HUES6 (cell line): ENCODE data around the gene DGKQ.
A peak's percentile ranks its signal among the peaks of the same experiment; 100 is the strongest.

Experiments used
- H3K27ac ChIP-seq: 2 replicates; pipeline ENCODE4 v1.7.0; 2013; ENCODE audit warnings: low read depth, mild to moderate bottlenecking, low read length, inconsistent platforms
- H3K27me3 ChIP-seq: 2 replicates; pipeline ENCODE4 v1.6.1; 2013; ENCODE audit warnings: low read length; ENCODE audit not compliant: control insufficient read depth, insufficient read depth
- H3K36me3 ChIP-seq: 2 replicates; pipeline ENCODE4 v1.6.1; 2013; ENCODE audit warnings: low read length; ENCODE audit not compliant: control insufficient read depth, insufficient read depth
- H3K4me1 ChIP-seq: 2 replicates; pipeline ENCODE4 v1.6.1; 2013; ENCODE audit warnings: low read length; ENCODE audit not compliant: control insufficient read depth, insufficient read depth
- H3K4me3 ChIP-seq: 2 replicates; pipeline ENCODE4 v1.5.1; 2013; ENCODE audit warnings: low read depth, low read length
- H3K9ac ChIP-seq: one replicate; pipeline ENCODE4 v1.6.1; 2013; ENCODE audit warnings: mild to moderate bottlenecking, low read length
- H3K9me3 ChIP-seq: 2 replicates; pipeline ENCODE4 v1.6.1; 2013; ENCODE audit warnings: low read depth, low read length; ENCODE audit not compliant: control insufficient read depth, insufficient read depth

Gene DGKQ

DNA sequence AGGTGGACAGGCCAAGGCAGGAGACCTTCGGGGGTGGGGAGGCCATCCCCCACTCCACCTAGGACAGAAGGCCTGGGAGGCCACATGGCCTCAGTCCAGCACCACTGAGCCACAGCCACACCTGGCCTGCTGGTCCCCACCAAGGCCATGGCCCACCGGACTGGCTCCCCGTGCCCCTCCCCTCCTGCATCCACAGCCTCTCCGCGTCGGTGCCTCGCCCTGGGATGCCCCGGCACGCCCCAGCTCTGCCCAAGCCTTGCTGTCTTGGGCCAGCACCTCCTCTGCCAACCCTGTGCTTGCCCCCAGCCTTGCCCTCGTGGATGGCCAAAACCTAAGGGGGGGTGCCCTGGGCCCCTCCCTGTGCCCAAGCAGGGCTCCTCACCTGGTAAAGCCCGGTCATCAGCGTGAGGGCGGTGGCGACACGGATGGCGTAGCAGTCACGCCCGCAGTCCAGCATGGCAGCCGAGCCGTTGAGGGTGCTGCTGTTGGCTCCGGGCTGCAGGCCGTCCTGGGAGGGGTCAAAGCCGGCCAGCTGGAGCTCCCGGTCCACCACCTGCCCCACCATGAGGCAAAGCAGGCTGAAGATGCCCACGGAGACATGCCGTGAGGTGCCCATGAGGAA is 17.5 kb upstream of the DGKQ start:
- H3K27ac ChIP-seq, result no peak overlapping the region
- peaks cover 34% of the 10 kb centered on the region for H3K27me3 ChIP-seq
- no peak overlapping the region for H3K4me3 ChIP-seq
- peaks cover 3% of the 10 kb centered on the region; the same call in 1 of the 2 replicates for H3K4me1 ChIP-seq
- no peak overlapping the region for H3K9ac ChIP-seq
- H3K9me3 ChIP-seq, result no peaks in the 10 kb centered on the region
- H3K36me3 ChIP-seq, result no peaks in the 10 kb centered on the region

DNA sequence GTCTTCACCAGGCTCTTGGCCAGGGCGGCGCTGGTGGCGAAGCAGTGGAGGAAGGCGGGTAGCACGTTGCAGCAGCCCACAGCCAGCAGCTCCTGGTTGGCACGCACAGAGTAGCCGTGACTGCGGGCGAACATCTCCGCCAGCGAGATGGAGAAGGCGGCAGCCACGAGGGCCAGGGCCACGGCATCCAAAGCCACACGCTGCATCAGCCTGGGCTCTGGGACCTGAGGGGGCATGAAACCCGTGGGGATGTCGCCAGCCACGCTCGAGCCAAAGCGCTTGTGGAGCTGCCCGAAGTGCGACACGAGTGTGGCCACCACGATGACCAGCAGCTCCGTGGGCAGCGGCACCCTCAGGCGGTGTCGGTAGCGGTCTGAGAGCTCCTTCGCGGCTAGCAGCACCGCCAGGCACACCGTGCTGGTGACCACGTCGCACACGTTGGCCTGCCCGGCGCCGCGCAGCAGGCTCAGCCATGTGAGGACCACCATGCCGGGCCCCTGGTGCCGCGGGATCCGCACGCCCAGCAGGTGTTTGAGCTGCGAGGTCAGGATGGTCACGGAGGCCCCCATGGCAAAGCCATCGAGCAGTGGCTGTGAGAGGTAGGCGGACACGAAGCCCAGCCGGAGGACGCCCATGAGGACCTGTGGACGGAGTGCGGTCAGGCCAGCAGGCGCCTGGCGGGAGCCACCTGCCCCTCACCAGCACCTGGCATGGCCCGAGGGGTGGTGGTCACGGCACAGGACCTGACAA is 16.5 kb upstream of the DGKQ start:
- H3K9ac ChIP-seq, result no peak overlapping the region
- peaks cover 36% of the 10 kb centered on the region for H3K27me3 ChIP-seq

DNA sequence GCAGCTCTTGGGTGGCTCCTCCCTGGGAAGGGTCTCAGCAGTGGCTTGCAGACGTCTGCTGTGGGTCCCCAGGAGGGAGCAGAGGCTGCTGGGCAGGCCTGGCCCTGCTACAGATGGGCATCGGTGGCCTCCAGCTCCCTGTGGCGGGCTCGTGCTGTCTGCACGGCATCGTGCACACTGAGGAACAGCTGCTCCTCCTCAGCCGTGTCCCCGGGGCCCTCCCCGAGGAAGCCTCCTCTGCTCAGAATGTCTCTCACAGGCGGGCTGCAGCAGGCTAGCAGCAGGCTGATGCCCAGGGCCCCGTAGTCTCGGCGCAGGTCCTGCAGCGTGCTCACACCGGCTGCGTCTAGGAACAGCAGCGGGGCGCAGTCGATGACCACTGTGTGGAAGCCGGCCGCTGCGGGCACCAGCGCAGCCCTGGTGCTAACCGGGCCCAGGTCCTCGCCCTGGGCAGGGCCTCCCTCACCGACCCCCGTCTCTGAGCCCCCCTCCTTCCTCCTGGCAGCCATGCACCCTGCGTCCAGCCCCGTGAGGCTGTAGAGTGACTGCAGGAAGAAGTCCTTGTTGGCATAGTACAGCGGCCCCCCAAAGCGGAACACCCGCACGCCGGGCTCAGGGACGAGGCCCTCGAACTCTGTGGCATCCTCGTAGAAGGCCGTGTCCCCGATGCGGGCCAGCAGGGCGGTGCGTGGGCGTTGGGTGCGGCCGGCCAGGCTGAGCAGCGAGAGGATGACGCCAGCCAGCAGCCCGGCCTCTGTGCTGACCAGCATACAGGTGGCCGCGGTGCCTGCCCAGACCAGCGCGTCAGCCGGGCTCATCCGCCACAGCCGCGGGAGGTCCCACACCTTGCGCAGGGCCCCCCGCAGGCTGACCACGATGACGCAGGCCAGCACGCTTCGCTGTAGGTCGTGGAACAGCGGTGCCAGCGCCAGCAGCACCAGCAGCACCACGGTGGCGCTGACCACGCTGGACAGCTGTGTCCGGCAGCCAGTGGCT is 15.7 kb upstream of the DGKQ start:
- no peaks in the 10 kb centered on the region for H3K36me3 ChIP-seq
- peaks cover 42% of the 10 kb centered on the region for H3K27me3 ChIP-seq
- no peak overlapping the region for H3K9ac ChIP-seq
- H3K4me3 ChIP-seq, result no peak overlapping the region
- H3K4me1 ChIP-seq, result peaks cover 14% of the 10 kb centered on the region; the same call in 1 of the 2 replicates
- no peak overlapping the region for H3K27ac ChIP-seq
- no peaks in the 10 kb centered on the region for H3K9me3 ChIP-seq

More for the DNA sequence above, 16.5 kb upstream of the DGKQ start:
- H3K9me3 ChIP-seq, result no peaks in the 10 kb centered on the region
- H3K27ac ChIP-seq, result no peak overlapping the region
- no peak overlapping the region for H3K4me3 ChIP-seq
- H3K36me3 ChIP-seq, result no peaks in the 10 kb centered on the region
- peaks cover 12% of the 10 kb centered on the region; the same call in 1 of the 2 replicates for H3K4me1 ChIP-seq

DNA sequence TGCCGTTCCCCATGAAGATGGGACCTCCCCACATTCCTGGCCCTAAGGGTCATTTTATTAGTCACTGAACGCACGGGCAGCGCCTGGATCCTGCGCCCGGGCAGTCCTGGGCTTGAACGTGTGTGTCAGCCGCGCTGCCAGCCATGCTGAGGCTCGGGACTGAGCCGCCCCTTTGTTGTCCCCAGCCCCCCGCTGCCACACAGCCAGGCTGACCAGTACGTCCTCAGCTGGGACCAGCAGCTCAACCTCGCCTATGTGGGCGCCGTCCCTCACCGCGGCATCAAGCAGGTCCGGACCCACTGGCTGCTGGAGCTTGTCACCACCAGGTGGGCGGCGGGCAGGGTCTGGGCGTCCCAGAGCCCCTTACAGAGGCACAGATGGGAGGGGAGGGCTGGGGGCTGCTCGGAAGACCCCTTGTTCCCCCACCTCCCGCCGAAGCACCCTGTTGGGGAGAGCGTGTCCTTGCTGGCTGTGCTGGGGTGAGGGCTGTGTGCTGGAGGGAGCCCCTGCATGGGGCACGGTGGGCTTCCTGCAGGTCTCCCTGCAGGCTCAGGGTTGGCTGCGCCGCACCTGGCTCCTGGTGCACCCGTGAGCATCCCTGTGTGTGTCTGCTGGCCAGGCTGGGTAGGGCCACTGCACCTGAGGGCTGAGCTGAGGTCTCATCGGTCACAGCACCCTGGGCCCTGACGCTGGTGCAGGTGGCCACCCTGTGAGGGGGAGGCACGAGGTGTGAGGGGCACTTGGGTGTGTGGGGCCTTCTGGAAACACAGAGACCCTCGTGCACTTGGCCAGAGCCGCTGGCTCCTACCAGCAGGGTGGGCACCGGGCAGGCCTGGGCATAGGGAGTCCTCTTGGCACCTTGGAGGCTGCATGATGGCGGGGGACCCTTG is 14.5 kb upstream of the DGKQ start:
- peak overlapping the region; percentile 65 for H3K4me3 ChIP-seq
- H3K4me1 ChIP-seq, result peaks cover 11% of the 10 kb centered on the region; the same call in 1 of the 2 replicates
- no peaks in the 10 kb centered on the region for H3K36me3 ChIP-seq
- H3K9me3 ChIP-seq, result no peaks in the 10 kb centered on the region
- peaks cover 40% of the 10 kb centered on the region for H3K27me3 ChIP-seq
- H3K27ac ChIP-seq, result no peak overlapping the region
- no peak overlapping the region for H3K9ac ChIP-seq

DNA sequence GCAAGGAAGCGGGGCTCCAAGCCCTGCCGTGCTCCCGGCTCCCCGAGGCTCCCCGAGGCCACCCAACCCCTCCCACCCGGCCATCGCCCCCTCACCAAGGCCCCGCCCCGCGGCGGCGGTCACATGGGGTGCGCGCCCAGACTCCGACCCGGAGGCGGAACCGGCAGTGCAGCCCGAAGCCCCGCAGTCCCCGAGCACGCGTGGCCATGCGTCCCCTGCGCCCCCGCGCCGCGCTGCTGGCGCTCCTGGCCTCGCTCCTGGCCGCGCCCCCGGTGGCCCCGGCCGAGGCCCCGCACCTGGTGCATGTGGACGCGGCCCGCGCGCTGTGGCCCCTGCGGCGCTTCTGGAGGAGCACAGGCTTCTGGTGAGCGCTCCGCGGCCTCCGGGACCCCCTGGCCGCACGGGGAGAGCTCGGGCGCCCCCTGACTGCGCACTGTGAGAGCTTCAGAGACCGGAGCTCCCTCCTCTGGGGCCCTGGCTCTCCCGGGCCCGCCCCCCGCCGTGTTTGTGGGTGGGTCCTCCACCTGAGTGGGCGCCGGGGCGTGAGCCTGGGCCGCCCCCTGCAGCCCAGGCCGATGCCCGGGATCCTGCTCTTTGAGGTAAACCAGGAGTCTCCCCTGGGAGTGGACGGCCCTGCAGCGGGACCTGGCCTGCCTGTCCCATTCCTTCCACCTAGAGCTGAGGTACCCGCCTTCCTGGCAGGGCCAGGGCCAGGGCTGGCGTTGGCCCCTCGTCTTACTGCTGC is 13.7 kb upstream of the DGKQ start, which contains the start of gene IDUA:
TSS of gene IDUA (plus strand) at position 166 of the 745 bp plus-strand sequence. CDS start at position 207, 41 bp downstream.
- Histone ChIP-seq H3K27me3 (peaks cover 40% of the 10 kb centered on the region), H3K4me3 (peak within 1 kb of the TSS; percentile 65), H3K9ac (no peak within 1 kb of the TSS), H3K27ac (no peak within 1 kb of the TSS), H3K36me3 (no peaks in the 10 kb centered on the region), H3K9me3 (no peaks in the 10 kb centered on the region), H3K4me1 (peaks cover 11% of the 10 kb centered on the region; the same call in 1 of the 2 replicates)

DNA sequence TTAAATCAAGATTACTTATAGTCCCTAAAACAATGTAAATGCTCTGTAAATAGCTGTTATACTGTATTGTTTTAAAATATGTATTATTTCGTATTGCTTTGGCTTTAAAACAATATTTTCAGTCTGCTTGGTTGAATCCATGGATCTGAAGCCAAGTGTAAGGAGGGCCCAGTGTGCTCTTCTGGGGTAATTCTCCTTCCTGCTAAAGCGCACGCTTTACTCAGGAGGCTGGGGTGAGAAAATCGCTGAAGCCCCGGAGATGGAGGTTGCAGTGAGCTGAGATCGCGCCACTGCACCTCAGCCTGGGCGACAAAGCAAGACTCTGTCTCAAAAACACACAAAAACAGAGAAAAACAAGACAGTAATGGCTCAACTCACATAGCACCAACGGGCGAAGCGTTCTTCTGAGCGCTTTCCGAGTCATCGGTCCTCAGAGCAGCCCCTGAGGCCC is 13.1 kb upstream of the DGKQ start:
- H3K27ac ChIP-seq, result no peak overlapping the region
- H3K9ac ChIP-seq, result no peak overlapping the region
- no peaks in the 10 kb centered on the region for H3K36me3 ChIP-seq

DNA sequence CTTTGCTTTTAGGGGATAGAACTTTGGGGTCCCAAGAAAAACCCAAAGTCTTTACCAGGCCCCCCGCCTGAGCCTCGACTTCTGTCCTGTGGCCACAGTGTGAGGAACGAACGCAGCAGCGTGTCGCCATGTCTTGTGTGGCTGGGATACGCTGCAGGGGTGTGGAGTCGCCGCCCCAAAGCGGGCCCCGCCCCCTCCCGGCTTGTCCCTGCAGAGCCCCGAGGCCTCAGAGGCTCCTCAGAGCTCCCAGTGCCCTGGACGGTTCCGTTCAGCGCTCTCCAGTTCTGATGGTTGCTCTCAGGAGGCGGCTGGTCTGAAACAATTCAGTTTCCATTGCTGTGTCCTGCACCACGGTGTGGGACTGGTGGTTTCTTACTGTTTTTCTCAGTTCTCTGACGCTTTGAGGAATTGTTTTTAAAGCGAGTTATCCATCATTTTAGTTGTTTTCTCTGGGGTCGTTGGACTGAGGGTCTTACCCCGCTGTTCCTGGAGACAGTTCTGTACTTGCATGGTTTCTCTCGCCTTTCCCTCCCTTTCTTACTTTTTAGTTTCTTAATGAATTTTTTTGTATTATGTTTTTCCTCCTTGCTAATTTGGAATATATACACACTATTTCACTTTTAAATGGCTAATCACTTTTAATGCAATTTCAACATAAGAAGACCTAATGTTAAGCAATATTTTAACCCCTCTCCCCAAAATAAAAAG is 11.9 kb upstream of the DGKQ start:
- Histone ChIP-seq H3K4me1 (peaks cover 11% of the 10 kb centered on the region; the same call in 1 of the 2 replicates), H3K4me3 (peak overlapping the region; percentile 45), H3K9ac (no peak overlapping the region)

More for the DNA sequence above, 13.1 kb upstream of the DGKQ start:
- Histone ChIP-seq H3K27me3 (peaks cover 40% of the 10 kb centered on the region), H3K4me1 (peaks cover 11% of the 10 kb centered on the region; the same call in 1 of the 2 replicates), H3K9me3 (no peaks in the 10 kb centered on the region), H3K4me3 (peak overlapping the region; percentile 65)

DNA sequence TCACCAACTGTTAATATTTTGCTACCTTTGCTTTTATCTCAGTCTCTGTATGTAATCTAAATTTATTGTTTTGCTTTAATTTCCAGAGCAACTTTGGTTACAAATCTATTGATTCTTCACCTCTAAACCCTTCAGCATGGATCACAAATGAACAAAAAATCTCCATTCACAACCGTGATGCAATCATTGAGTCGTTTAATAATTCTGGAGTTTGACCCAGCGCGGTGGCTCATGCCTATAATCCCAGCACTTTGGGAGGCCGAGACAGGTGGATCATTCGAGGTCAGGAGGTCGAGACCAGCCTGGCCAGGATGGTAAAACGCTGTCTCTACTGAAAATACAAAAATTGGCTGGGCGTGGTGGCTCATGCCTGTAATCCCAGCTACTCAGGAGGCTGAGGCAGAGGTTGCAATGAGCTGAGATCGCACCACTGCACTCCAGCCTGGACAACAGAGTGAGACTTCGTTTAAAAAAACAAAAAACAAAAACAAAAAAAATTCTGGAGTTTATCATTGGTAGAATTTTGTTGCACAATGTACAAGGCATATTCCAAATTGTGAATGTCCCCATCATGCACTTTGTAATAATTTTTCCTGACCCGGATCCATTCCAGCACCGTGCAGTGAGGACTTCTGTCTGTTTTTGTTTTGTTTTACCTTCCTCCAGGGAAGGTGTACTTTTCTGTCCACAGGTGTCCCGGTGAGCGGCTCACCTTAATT is 11.1 kb upstream of the DGKQ start:
- peaks cover 16% of the 10 kb centered on the region; the same call in 1 of the 2 replicates for H3K4me1 ChIP-seq
- H3K27ac ChIP-seq, result no peak overlapping the region
- H3K27me3 ChIP-seq, result peaks cover 43% of the 10 kb centered on the region
- no peaks in the 10 kb centered on the region for H3K36me3 ChIP-seq
- H3K4me3 ChIP-seq, result peak overlapping the region; percentile 45
- H3K9ac ChIP-seq, result no peak overlapping the region
- H3K9me3 ChIP-seq, result no peaks in the 10 kb centered on the region

More for the DNA sequence above, 11.9 kb upstream of the DGKQ start:
- no peaks in the 10 kb centered on the region for H3K36me3 ChIP-seq
- no peak overlapping the region for H3K27ac ChIP-seq
- peaks cover 40% of the 10 kb centered on the region for H3K27me3 ChIP-seq
- H3K9me3 ChIP-seq, result no peaks in the 10 kb centered on the region

DNA sequence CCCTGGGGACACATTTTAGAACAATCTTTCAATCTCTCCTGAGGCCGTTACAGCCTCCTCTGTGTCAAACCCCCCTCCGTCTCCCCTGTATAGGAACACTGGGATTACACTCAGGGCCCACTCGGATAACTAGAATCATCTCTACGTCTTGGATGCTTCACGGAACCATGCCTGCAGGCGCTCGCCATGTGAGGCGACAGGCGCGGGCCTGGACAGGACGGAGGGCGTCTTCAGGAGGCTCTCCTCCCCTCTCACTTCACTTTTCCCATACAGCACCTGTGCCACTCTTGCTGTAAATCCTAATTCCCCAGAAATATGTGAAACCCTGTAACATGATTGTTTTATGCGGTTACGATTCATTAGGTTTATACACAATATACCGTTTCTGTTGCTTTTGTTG is 9.4 kb upstream of the DGKQ start:
- no peaks in the 10 kb centered on the region for H3K9me3 ChIP-seq
- H3K9ac ChIP-seq, result no peak overlapping the region
- H3K27ac ChIP-seq, result no peak overlapping the region
- peaks cover 34% of the 10 kb centered on the region for H3K27me3 ChIP-seq
- no peaks in the 10 kb centered on the region for H3K36me3 ChIP-seq
- peaks cover 22% of the 10 kb centered on the region; the same call in 1 of the 2 replicates for H3K4me1 ChIP-seq
- H3K4me3 ChIP-seq, result no peak overlapping the region
